Kidney capillary endothelial cell (primary cell): ENCODE data around the gene C10orf67.
"Not testable (repeated sequence)": the region's sequence is repeated elsewhere in the genome, so short reads cannot be mapped to it uniquely, and the experiment has no call there.

Experiments
- DNase-seq: peaks from one replicate; pipeline ENCODE4 v3.0.0-alpha.2; 2018; ENCODE audit warnings: low spot score

The C10orf67 gene

DNA sequence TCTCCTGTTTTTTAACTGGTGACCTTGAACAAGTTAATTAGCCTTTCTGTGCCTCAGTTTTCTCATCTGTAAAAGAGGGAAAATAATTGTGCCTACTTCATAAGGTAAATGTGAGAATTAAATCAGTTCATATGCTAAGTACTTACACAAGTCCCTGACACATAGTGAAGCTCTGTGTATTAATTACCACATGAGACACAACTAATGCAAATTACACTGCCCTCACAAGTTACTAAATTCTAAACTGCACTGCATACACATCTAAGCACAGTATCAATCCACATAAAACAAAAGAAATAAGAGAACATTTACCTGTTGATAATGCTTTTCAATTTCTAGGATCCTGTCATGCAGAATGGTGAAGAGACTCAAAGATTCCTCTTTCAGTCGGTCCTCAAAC is 22.5 kb downstream of the C10orf67 start:
- DNase-seq = no peak

DNA sequence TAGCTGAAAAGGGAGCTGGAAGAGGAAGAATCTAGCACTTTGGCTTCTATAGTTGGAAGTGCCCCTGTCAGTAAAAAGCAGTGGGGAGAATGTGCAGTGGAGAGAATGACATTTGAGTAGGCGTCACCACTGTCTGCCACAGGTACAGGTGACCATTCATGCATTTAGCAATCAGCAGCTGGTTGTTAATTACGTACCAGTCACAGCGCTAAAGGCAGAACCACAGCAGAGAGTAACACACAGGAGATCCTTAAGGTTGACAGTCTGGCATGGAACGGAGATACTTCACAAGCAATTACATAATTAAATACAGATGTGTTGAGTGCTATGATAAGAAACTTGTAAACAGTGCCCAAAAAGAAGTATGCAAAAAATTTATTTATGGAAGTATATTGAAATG is 24.8 kb downstream of the C10orf67 start:
- DNase-seq = no peak

DNA sequence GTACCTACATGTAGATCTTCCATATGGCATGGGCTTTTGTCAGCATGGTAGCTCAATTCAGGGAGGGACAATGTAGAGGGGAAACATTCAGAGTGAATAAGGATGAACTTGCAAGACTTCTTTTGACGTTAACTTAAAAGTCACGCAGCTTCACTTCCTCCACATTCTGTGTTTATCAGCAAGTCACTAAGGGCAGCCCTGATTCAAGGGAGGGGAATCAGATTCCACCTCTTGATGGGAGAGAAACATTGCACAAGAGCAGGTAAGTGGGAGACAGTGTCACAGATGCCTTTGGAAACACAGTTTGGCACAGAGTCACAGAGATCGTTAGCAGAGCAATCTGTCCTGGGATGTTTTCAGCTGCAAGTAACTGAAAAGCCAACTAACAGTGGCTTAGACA is 26.2 kb downstream of the C10orf67 start:
- DNase-seq = no peak

DNA sequence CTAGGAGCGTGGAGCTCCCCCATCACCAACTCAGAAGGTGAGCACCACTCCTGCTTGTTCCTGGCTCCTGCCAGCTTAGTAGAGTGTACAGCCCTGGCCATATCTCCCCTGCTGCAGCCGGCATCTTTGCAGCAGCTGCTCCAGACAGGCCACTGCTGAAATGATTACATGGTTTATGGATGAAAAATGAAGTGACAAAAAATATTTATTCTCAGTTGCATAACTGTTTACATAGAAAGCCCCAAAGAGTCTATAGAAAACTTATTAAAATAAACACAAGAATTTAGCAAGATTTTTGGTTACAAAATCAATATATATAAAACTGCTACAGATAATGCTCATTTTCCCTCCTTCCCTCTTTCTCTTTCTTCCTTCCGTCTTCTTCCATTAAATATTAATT is 27.2 kb downstream of the C10orf67 start:
- no peak for DNase-seq

DNA sequence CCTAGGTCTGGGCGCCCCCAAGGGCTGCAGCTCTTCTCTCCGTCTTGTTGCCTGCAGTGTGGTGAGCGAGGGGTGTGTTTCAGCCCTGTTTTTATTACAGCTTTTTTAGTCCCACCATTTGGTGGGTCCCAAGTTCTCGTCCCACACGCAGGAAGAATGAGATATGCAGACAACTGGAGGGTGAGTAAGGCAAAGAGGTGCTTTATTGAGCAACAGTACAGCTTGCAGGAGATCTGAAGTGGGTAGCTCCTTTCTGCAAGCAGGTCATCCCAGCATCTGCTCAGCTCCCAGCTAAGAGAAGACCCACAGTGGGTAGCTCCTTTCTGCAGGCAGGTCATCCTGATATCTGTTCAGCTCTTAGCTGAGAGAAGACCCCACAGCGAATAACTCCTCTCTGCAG is 28.2 kb downstream of the C10orf67 start:
- no peak for DNase-seq

DNA sequence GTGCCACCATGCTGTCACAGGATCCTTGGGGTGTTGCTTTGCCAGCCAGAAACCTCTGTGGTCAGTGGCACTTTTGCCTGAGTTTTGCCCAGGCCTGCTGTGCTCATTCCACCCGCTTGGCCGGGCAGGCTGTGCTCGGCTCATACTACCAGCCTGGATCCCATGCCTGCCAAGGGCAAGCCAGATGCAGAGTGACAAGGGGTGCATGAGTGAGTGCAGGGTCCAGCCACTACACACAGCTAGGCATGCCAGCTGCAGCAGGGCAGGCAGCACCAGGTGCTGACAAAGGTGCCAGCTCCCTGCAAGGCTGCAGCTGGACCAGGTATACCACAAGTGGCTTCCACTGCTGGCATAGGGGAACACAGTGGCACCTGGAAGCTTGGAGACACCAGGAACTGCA is 28.6 kb downstream of the C10orf67 start:
- DNase-seq = no peak

DNA sequence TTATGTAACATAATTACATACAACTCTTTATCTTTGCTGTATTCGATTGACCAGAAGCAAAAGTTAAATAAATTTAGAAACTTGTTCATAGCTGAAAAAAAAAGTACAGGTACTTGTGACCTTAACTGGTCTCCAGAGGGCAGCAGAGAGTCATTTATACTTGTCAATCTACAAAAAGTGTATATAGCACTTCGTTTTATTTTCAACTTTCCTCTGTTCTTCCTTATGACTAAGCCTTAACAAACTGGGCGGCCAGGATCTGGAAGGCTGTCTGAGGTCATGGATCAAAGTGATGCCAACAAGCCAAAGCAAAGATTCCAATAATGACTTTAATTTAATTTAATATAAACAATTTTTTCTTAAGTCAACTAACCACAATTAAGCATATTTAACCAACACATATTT is 29.8 kb downstream of the C10orf67 start:
- DNase-seq = peak; percentile 79

DNA sequence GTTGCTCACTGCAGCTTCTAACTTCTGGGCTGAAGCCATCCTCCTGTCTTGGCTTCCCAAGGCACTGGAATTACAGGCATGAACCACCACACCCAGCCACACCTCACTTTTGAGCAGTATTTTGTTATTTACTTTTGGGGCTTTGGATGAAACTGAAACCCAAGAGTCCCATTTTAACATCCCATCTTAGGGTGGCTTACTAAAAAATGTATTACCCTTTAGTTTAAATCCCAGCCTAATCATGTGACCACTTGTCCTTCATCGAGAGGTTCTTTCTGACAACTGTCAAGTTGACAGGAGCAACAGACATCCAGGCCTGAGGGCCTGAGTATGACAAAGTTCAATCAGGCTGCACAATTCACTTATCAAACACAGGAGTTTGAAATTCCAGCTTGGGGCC is 33.6 kb downstream of the C10orf67 start:
- DNase-seq = no peak

DNA sequence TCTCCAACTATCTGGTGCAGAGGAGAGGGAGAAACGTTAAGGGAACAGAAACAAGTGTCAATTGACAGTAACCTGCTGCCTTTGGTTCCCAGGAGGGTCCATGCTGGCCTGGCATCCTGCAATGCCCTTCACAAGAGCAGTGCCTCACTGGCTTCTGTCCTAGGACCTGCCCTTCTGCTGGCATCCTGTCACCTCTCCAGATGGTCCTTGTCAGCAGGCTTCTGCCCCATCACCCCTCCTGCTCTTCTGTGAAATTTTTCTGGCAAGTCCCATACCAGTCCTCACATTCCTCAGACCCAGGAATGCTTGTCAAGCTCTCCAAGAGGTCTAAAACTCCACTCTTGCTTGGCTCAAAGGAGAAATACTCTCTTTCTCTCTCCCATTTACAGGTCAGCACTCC is 34.2 kb downstream of the C10orf67 start:
- no peak for DNase-seq

DNA sequence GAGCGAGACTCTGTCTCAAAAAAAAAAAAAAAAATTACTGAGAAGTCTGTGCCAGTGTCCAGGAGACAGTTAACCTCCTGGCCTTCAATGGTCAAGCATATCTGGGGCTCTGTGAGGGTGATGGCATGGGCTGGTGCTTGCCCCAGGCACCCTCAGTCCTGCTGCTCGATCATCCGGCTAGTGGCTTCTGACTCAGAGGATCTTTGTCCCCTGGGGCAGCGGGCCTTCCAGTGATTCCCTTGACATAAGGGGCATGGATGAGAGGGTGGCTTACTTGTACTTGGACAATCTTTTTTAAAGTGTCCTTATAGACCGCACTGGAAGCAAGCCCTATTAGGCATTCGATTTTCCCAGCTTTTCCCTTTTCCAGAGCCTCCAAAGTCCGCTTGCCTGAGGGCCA is 44.6 kb downstream of the C10orf67 start:
- DNase-seq = not testable (repeated sequence)

DNA sequence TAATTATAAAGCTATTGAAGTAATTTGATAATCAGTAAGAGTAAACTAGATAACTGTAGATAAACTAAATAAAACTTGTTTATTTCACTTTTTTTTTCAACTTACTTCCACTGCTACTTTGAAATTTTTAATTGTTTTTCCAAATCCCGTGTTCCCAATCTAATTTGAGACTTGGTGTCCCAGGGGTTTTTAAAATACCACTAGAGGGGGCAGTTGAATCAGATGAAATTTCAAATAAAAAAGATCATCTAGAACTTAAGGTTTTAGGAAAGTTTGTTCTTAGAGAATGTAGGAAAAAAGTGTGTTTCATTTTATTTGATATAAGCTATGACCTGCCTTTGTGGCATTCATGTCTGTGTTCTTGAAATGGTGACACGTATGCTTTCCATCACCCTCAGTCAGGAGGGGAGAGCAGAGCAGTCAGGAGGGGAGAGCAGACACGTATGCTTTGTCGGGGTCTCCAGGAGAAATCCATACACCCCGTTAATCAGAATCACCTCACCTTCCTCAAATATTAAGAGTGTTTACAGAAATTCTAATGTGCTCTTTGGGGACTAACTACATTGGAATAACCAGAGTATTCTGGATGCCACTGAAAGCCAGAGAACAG is 49.9 kb downstream of the C10orf67 start:
- peak; percentile 22 for DNase-seq

DNA sequence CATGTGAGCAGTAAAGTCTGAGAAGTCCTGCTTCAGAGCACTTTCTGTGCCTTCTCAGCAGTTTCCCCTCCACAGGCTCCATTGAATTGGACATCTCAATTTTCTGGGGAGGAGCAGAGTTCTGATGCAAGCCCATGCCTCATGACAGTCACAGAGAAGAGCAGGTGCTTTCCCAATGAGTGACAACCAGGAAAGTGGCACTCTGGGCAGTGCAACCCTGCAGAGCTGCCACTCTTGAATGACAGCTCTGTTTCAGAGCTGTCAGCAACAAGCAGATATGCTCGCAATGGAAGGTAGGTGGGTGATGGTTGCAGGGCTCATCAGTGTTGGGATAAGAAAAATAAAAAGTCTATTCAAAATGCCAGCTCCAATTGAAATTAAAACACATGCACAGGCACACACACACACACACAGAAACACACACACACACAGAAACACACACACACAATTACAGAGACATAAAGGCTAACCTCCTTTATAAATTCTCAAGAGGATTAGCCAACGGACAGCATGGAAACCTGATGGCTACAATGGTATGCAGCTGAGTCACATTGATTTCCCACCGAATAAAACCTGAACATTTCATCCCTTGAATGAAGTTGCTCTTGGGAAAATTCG is 50.5 kb downstream of the C10orf67 start:
- DNase-seq = no peak

DNA sequence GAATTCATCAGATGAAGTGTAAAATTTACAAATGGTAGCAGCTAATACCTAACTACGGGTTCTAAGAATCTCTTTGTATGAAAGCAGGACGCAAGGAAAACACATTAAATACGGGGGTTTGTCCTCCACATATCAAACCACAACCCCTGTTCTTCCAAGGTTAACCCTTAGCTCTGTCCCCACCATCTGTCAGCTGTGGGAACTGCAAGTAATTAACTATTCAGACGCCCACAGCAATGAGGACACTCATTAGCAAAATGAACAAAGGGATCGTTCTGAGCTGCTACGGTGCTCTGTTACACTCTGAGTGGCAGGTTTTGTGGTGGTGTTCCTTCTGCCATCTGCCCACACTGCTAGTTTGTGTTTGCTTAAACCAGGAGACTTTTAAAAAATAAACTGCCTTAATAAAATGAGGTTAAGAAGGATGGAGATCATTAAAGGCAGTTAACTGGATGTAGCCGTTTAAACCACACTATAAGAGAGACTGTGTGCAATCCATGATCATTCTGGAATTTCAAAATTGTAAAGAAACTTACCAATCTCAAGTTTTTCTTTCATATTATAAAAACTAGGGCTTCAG is 51.4 kb downstream of the C10orf67 start:
- DNase-seq = peak; percentile 30

DNA sequence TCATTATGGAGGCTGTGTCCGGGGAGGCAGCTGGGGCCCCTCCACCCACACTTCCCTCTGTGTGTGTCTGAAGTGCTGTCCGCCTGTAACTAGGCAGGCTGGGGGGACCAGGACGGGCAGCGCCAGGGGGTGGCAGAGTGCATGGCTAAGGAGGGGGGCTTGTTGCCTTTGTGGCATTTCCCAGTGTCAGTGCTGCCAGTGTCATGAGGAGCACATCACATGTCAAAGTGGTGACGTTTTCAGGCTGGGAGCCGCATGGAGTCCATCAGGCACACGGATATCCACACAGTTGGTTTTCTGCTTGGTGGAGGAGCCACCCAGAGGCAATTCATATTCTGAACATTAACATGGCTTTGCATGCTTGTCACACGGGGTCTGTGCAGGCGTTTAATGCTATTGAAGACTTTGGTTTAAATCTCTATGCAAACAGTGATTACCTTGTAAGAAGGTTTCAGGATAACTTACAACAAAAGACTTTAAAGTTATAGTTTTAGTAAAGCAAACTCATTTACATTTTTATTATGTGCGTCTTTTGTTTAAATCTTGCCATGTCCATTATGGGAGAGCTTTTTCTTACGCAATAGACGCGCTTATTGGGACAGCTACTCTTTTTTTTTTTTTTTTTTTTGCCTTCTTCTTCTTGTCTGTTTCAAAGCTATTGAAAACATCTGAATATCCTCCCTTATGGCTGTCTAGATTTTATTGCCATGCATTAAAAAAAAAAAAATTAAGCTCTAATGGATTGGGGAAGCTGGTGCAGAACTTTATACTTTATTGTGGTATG is 52.9 kb downstream of the C10orf67 start:
- DNase-seq = no peak

DNA sequence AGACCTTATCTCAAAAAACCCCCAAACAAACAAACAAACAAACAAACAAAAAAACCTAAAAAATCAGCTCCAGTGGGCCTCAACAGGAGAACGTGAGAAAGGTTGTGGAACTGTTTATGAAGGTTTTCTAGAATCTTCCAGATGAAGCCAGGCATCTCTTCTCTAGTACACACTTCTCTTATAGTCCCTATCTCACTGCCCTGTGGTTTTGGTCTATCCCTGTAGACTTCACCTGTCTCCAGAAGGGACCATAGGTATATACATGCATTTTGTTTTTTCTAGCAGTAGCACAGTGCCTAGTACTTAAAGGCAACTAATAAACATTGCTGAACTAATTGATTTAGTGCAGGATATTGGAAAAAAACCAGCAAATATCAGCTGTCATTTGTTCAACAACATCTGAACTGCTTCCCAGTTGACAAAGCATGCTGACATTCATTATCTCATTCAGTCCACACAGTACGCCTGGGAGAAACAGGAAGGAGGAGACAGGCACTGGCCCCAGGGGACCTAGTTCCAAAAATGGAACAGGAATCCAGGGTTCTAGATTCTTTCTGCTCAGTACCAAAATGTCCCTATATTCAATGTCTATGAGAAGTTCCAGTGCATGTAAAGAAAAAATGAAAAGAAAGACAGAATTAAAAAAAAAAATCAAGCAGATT is 59.8 kb downstream of the C10orf67 start:
- DNase-seq = no peak

DNA sequence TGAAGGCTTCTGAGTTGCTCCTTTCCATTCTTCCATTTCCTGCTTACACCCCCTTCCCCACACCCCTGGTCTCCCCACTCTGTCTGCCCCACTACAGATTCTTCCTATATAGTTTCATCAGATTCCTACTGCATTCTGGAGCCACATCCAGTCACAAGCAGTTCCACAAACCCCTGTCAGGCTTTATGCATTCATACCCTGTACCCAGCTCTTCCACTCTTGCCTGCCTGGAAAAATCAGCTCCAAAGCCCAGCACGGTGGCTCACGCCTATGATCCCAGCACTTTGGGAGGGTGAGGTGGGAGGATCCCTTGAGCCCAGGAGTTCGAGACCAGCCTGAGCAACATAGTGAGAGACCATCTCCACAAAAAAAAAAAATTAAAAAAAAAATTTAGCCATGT is 60.4 kb downstream of the C10orf67 start:
- no peak for DNase-seq

DNA sequence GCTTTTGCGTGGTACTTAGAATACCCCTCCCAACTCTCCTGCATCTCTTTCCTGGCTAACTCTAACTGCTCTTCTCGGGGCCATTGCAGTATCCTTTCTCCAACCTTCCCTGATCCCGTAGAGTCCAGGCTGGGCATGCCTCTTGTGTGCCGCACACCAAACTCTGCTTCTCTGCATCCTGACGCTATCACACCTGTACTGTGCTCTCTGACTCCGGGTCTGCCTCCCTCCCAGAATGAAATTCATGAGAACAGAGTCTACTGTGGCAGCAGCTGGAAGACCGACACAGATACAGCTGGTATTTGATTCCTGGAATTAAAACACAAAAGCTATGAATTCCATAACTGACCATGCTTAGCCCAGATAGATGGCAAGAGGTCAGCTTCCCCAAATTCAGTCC is 60.9 kb downstream of the C10orf67 start:
- DNase-seq = no peak

DNA sequence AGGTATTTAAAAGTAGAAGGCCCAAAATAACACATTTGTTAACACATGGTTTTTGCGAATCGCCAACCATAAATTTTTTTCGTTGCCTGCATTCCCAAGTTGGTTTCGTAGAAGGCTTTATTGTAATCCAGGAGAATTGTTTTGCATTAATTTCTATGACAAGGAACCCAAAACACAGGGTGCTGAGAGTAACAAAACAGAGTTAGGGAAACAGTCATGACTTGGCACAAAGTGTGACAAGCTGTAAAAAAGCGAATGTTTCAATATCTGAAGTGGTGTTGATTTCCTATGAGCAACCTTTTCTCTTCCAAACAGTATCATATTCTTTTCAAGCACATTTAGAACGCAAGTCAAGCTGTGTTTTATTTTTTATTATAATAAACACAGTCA is 63.6 kb downstream of the C10orf67 start:
- no peak for DNase-seq

DNA sequence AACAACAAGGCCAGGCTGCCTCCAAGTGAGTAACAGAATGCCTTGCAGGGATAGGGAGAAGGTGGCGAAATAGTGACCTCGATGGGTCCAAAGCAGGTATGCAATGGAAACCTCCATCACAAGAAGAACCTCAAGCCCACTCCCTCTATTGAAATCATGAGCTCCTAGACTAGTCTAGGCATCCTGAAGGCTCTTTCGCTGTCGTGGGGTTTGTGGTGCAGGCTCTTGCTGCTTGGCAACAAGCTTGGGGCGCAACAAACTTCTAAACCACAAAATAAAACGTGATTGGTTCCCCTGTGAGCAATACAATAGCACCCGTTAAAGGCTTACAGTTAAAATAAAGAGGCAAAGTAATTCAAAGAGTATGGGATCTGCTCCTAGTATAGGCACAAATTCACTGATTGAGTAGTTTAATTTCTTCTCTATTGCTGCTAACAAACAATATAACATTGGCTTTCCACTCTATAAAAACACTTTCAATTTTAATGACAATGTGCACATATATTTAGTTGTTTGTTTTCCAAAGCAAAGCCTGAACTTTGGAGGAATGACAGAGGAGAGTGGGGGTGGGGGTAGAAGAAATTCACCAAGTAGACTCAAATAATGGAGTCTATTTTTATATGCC is 64.1 kb downstream of the C10orf67 start:
- DNase-seq = no peak

DNA sequence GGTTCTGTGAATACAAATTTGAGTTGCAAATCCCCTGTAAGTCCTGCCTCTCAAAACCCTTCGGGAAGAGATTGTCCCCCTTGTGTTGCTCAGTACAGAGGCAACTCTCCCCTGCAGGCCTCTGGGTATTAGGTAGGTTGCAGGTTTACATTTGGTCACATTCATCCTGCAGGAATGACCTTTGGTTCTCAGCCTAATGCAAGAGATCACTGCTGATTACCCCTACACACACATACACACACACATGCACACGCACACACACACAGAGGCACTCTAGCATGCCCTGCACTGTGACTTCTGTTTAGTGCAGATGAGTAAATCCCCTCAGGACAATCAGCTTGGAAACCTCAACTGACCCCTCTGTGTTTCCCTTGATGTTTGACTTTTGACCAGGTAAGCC is 69.2 kb downstream of the C10orf67 start:
- no peak for DNase-seq

DNA sequence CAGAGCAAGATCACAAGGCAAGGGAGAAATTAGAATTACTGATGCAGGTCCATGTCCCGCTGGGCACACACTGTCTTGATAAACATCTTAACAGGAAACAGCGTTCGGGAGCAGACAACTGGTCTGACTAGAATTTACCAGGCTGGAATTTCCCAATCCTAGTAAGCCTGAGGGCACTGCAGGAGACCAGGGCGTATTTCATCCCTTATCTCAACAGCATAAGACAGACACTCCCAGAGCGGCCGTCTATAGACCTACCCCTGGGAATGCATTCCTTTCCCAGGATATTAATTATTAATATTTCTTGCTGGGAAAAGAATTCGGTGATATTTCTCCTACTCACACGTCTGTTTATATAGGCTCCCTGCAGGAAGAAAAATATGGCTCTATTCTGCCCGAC is 70.4 kb downstream of the C10orf67 start:
- DNase-seq = not testable (repeated sequence)

DNA sequence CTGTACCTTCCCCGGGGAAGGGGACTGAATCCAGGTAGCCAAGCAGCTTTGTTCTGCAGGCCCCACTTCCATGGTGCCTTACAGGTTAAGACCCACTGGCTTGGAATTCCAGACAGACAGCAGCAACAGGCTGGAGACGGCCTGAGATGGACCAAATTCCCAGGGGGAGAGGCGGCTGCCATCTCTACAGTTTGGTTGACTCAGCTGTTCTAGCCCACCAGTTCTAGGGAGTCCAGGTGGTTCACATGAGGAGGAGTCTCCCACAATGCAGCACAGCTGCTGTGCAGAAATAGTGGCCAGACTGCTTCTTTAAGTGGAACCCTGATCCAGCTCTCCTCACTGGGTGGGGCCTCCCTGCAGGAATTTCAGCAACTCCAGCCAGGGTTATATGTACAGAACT is 74.1 kb downstream of the C10orf67 start:
- no peak for DNase-seq
